Thyroid gland (tissue), 4 donors: ENCODE results near the gene TMEM138.

Experiments
- POLR2A ChIP-seq, 2 donors: fragments of 450-650 bp; IDR thresholded peaks; one replicate each; pipeline ENCODE4 v1.6.1; 2017; ENCODE audit warnings: antibody characterized with exemption in 2 of 2, mild to moderate bottlenecking in 2 of 2, moderate library complexity in 1 of 2
- TF ChIP-seq, protein P1 (sequence below), 6 experiments: fragments of 200-600 bp in 3 of 6; fragments of 450-650 bp in 3 of 6; sonication (generic) in 3 of 6; IDR thresholded peaks; one replicate each; pipeline ENCODE4 v1.5.1; 2016 to 2019; ENCODE audit warnings: antibody characterized with exemption in 6 of 6, mild to moderate bottlenecking in 2 of 6, inconsistent platforms in 1 of 6, moderate library complexity in 1 of 6

DNA sequence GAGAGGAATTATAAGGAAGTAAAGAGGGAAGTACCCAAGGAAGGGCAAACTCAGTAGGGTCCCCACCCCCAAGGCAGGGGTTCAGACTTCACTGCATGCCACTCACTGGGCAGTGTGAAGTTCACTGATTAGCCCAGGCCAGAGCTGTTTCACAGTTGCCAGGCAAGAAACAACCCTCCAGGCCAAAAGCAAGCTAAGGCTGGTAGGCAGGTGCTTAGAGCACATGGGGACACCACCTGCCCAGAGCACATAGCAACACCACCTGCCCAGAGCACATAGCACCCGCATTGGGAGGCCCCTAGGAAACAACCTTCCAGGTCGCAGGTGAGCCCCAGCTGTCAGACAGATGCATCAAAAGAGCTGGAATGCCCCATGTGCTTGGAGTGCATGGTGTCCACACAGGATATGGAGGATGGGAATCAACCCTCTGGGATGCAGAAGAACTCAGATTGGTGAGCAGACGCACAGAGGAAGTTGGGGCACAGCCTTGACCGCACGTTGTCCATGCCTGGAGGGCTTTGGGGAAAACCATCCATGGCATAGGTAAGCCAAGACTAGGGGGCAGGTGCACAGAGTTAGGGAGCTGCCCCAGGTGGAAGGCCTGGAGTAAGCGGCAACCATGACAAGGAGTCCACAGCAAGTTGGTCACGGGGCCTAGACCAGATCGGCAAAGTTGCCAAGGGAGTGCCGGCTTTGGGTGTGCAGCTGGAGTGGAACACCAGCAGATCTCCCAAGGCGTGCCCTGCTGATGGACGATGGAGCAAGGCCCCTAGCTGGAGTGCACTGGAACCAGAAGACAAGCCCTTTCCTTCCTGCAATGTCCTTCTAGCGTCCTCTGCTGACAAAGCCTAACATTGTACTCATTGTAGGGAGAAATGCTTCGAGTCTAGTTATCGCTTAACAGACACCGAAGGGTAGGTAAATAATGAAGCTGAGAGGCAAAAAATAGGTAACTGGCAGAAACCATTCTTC, 22.4 kb downstream of the TMEM138 start:
- TF ChIP-seq, protein P1, sequence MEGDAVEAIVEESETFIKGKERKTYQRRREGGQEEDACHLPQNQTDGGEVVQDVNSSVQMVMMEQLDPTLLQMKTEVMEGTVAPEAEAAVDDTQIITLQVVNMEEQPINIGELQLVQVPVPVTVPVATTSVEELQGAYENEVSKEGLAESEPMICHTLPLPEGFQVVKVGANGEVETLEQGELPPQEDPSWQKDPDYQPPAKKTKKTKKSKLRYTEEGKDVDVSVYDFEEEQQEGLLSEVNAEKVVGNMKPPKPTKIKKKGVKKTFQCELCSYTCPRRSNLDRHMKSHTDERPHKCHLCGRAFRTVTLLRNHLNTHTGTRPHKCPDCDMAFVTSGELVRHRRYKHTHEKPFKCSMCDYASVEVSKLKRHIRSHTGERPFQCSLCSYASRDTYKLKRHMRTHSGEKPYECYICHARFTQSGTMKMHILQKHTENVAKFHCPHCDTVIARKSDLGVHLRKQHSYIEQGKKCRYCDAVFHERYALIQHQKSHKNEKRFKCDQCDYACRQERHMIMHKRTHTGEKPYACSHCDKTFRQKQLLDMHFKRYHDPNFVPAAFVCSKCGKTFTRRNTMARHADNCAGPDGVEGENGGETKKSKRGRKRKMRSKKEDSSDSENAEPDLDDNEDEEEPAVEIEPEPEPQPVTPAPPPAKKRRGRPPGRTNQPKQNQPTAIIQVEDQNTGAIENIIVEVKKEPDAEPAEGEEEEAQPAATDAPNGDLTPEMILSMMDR (IDR thresholded peaks at IDR 0.05) = no peak
- no peak for TF ChIP-seq POLR2A (IDR thresholded peaks at IDR 0.05)
